SIG-M5 treated with dmso at 0.1 percent for 504 hours (cell line): ENCODE measurements around the gene DLK1.

Source experiments
- DNase-seq: peaks from one replicate; lab custom pipeline; 2025; ENCODE audit not compliant: unreplicated experiment; lab: John Stamatoyannopoulos, UW

DLK1 gene

GRCh38 chr14:100731846-100732765, 5.4 kb downstream of the DLK1 start:
- no peak for DNase-seq

GRCh38 chr14:100732766-100733100, 6.0 kb downstream of the DLK1 start:
- DNase-seq = no peak

- DNase-seq = no peak
These were observed 6.6 kb downstream of the DLK1 start for GRCh38 chr14:100733152-100733850.

GRCh38 chr14:100734031-100734990, 7.6 kb downstream of the DLK1 start:
- DNase-seq = no peak

GRCh38 chr14:100735271-100735670, 8.6 kb downstream of the DLK1 start:
- no peak for DNase-seq

- no peak for DNase-seq
These were observed 9.8 kb downstream of the DLK1 start for GRCh38 chr14:100736269-100737180.

GRCh38 chr14:100737526-100737925, 10.8 kb downstream of the DLK1 start:
- no peak for DNase-seq

- DNase-seq = no peak
These were observed 11.6 kb downstream of the DLK1 start for GRCh38 chr14:100738269-100738691.

GRCh38 chr14:100738704-100739131, 12.0 kb downstream of the DLK1 start:
- no peak for DNase-seq

- no peak for DNase-seq
These were observed 12.6 kb downstream of the DLK1 start for GRCh38 chr14:100739306-100739705.

- DNase-seq = no peak
These were observed 13.6 kb downstream of the DLK1 start for GRCh38 chr14:100740196-100740825.

- DNase-seq = no peak
These were observed 14.2 kb downstream of the DLK1 start for GRCh38 chr14:100740929-100741328.

GRCh38 chr14:100741966-100742365, 15.3 kb downstream of the DLK1 start:
- DNase-seq = no peak

GRCh38 chr14:100746326-100746725, 19.6 kb downstream of the DLK1 start:
- no peak for DNase-seq

- no peak for DNase-seq
These were observed 20.4 kb downstream of the DLK1 start for GRCh38 chr14:100747021-100747586.

GRCh38 chr14:100747736-100748135, 21.0 kb downstream of the DLK1 start:
- no peak for DNase-seq

GRCh38 chr14:100748403-100748802, 21.7 kb downstream of the DLK1 start:
- no peak for DNase-seq

GRCh38 chr14:100748944-100749343, 22.3 kb downstream of the DLK1 start:
- DNase-seq = no peak

- no peak for DNase-seq
These were observed 23.4 kb downstream of the DLK1 start for GRCh38 chr14:100749967-100750597.
